ENCODE data around the gene HOXC6.

The HOXC6 gene

DNA sequence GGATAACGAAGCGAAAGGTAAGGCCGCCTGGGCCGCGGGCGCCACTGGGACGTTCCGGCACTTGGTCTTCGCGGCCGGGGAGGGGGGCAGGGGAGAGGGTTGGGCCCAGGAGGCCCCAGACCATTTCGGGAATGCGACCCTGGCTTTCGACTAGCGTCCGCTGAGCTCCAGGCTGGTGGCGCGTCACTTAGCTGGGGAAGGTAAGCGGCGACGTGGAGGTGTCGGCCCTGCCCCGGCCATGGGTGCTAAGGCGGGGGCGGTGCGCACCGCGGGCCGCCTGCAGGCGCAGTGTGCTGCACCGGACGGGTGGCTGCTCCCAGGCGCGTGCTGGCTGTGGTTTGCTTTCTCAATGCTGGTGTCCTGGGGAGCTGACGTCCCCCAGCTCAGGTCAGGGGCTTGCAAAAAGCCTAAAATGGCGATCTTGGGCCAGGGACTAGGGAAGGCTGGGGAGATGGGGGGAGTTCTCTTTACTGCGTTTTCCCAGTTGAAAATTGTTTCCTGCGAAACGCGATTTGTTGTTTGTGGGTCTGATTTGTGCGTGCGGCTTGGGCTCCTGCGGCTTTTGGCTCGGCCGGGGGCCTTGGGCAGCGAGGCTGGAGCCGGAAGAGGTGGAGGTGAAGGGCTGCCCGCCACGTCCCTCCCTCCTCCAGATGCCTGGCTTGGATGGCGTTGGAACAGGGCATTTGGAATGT lies 42.1 kb upstream of the HOXC6 start (continued):
- TF ChIP-seq ELK4 (IDR thresholded peaks at IDR 0.05; ENCODE audit: borderline replicate concordance, low read depth, low read length) (no peak), ZNF174 (tag by site-specific recombination; IDR thresholded peaks at IDR 0.05) (no peak), ZNF830 (tag by site-specific recombination; IDR thresholded peaks at IDR 0.05; ENCODE audit: low read depth) (no peak), SALL2 (tag by site-specific recombination; IDR thresholded peaks at IDR 0.05; ENCODE audit: borderline replicate concordance) (no peak), ZNF645 (tag by site-specific recombination; IDR thresholded peaks at IDR 0.05) (no peak), ZNF10 (tag by site-specific recombination; IDR thresholded peaks at IDR 0.05) (no peak), OVOL3 (tag by site-specific recombination; IDR thresholded peaks at IDR 0.05) (no peak), ZNF549 (tag by site-specific recombination; IDR thresholded peaks at IDR 0.05) (no peak), CTCF (tag by site-specific recombination; IDR thresholded peaks at IDR 0.05) (peak; percentile 20; the same call in 1 of the 2 replicates), PBX3 (CRISPR knock-in tag; IDR thresholded peaks at IDR 0.05) (no peak), ZNF24 (tag by site-specific recombination; IDR thresholded peaks at IDR 0.05) (no peak), ZNF404 (tag by site-specific recombination; IDR thresholded peaks at IDR 0.05) (no peak), ZNF670 (tag by site-specific recombination; IDR thresholded peaks at IDR 0.05; ENCODE audit: low read depth) (no peak), ZNF426 (tag by site-specific recombination; IDR thresholded peaks at IDR 0.05) (no peak), ZNF214 (tag by site-specific recombination; IDR thresholded peaks at IDR 0.05; ENCODE audit: borderline replicate concordance) (no peak), ZFHX2 (tag by site-specific recombination; conservative IDR thresholded peaks at IDR 0.05) (peak; percentile 70), ZNF23 (tag by site-specific recombination; IDR thresholded peaks at IDR 0.05; ENCODE audit: borderline replicate concordance) (no peak), ZNF768 (tag by site-specific recombination; IDR thresholded peaks at IDR 0.05) (no peak), GLIS2 (tag by site-specific recombination; IDR thresholded peaks at IDR 0.05) (peak; percentile 32; the same call in 1 of the 2 replicates), ZNF571 (tag by site-specific recombination; IDR thresholded peaks at IDR 0.05) (no peak), ZNF777 (tag by site-specific recombination; IDR thresholded peaks at IDR 0.05; ENCODE audit: borderline replicate concordance) (no peak), ZNF248 (tag by site-specific recombination; IDR thresholded peaks at IDR 0.05) (no peak), ZNF514 (tag by site-specific recombination; IDR thresholded peaks at IDR 0.05) (no peak), SETDB1 (IDR thresholded peaks at IDR 0.05; ENCODE audit: insufficient read length, low read length) (no peak), ZNF155 (tag by site-specific recombination; IDR thresholded peaks at IDR 0.05) (no peak), GFI1B (tag by site-specific recombination; IDR thresholded peaks at IDR 0.05) (no peak), ZNF132 (tag by site-specific recombination; IDR thresholded peaks at IDR 0.05; ENCODE audit: borderline replicate concordance) (no peak), ZBTB20 (tag by site-specific recombination; IDR thresholded peaks at IDR 0.05) (peak; percentile 48; the same call in 1 of the 2 replicates), ZNF416 (tag by site-specific recombination; IDR thresholded peaks at IDR 0.05) (no peak), KLF9 (tag by site-specific recombination; IDR thresholded peaks at IDR 0.05; ENCODE audit: low read depth) (no peak)
- TF ChIP-seq, protein P1, sequence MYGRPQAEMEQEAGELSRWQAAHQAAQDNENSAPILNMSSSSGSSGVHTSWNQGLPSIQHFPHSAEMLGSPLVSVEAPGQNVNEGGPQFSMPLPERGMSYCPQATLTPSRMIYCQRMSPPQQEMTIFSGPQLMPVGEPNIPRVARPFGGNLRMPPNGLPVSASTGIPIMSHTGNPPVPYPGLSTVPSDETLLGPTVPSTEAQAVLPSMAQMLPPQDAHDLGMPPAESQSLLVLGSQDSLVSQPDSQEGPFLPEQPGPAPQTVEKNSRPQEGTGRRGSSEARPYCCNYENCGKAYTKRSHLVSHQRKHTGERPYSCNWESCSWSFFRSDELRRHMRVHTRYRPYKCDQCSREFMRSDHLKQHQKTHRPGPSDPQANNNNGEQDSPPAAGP (tag by site-specific recombination; IDR thresholded peaks at IDR 0.05): 0 out of 2 replicates have a peak, but pooled peaks have one; percentile 23
- TF ChIP-seq, protein P2, sequence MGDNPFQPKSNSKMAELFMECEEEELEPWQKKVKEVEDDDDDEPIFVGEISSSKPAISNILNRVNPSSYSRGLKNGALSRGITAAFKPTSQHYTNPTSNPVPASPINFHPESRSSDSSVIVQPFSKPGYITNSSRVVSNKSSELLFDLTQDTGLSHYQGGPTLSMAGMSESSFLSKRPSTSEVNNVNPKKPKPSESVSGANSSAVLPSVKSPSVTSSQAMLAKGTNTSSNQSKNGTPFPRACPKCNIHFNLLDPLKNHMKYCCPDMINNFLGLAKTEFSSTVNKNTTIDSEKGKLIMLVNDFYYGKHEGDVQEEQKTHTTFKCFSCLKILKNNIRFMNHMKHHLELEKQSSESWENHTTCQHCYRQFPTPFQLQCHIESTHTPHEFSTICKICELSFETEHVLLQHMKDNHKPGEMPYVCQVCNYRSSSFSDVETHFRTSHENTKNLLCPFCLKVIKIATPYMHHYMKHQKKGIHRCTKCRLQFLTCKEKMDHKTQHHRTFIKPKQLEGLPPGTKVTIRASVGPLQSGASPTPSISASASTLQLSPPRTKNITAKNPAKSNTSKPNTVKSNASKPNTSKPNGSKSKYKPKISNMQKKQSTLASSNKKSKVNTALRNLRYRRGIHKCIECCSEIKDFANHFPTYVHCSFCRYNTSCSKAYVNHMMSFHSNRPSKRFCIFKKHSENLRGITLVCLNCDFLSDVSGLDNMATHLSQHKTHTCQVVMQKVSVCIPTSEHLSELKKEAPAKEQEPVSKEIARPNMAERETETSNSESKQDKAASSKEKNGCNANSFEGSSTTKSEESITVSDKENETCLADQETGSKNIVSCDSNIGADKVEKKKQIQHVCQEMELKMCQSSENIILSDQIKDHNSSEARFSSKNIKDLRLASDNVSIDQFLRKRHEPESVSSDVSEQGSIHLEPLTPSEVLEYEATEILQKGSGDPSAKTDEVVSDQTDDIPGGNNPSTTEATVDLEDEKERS (tag by site-specific recombination; IDR thresholded peaks at IDR 0.05): no peak
